Measurements from ENCODE around the gene UNK. TPM values are rescaled to one million over a fixed set of nuclear protein-coding genes. Genes with fewer than 3 reads are reported as not detected.
A peak's percentile ranks its signal among the peaks of the same experiment; 100 is the strongest.

Gene UNK
- total and polyA plus RNA-seq, 2 donors (not counting 1 experiment from before 2014, with no cell fraction given) = 35.5 to 70.3 TPM

DNA sequence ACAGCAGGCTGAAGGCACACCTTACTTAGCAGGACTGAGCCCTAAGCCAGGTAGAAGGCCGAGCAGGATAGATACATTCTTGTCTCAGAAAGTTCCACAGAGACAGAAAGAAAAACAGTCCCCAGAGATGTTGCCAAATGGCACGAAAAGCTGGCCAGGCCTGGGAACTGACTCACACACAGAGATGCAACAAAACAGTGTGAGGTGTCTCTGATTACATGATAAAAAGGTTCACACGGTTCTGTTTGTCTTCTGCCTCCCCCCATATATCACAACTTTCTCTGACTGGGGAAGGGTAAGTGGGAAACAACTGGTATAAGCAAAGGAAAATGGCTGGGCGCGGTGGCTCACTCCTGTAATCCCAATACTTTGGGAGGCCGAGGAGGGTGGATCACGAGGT lies 68.8 kb downstream of the UNK start:
- H3K4me2 ChIP-seq (replicated peaks; ENCODE audit: low read depth, low read length, poor library complexity, severe bottlenecking) = no peak overlapping the region
- POLR2A ChIA-PET = interaction anchor here (3.2 to 3.6 kb wide), 2 partner anchors 8 to 25 kb away, joined by 24 to 82 read pairs; partner anchors contain the start of genes TRIM47 and UNC13D
- intact Hi-C loops (cut with micrococcal nuclease) = loop anchor here (10.0 kb wide), 1 partner anchor 189 kb away; the partner anchor contains the start of genes RECQL5 and SAP30BP
- H4K20me1 ChIP-seq (ENCODE audit: control insufficient read depth, insufficient read depth, low read length, poor library complexity, severe bottlenecking) = peaks cover 10% of the 10 kb centered on the region
- Mint-ChIP-seq H3K27me3 (no peaks in the 10 kb centered on the region), H3K9me3 (ENCODE audit: insufficient read depth) (no peaks in the 10 kb centered on the region), H3K4me1 (peaks cover 34% of the 10 kb centered on the region), H3K4me3 (peak overlapping the region; percentile 44), H3K27ac (peak overlapping the region; percentile 68)
- H3K36me3 ChIP-seq (replicated peaks in 1 of 2; ENCODE audit: control extremely low read depth in 1 of 2, control insufficient read depth in 1 of 2, extremely low read depth in 1 of 2, insufficient read depth in 2 of 2, low read length in 1 of 2) = peaks cover 7 to 34% of the 10 kb centered on the region in 2 experiments
- ATAC-seq (ENCODE audit: low read depth) (no peak), DNase-seq (no peak)
- H3K4me1 ChIP-seq (ENCODE audit: control insufficient read depth in 2 of 2, insufficient read depth in 2 of 2, low read length in 2 of 2) = peaks cover 22 to 46% of the 10 kb centered on the region in 2 donors
- CTCF ChIA-PET = interaction anchor here (0.7 to 4.1 kb wide), 3 partner anchors 9 to 426 kb away, joined by 3 to 53 read pairs (median 3); partner anchors contain the start of gene UNC13D
- no peak overlapping the region for H3K27ac ChIP-seq (ENCODE audit: low read length in 2 of 2)
- no peaks in the 10 kb centered on the region for H3K27me3 ChIP-seq (replicated peaks in 1 of 4; ENCODE audit: control extremely low read depth in 1 of 4, control insufficient read depth in 3 of 4, insufficient read depth in 4 of 4, low read length in 3 of 4)
- H3K79me2 ChIP-seq (ENCODE audit: control insufficient read depth, insufficient read depth, low read length) = peaks cover 58% of the 10 kb centered on the region
- no peak overlapping the region for H3K9ac ChIP-seq (ENCODE audit: low read length)
- no peaks in the 10 kb centered on the region for H3K9me3 ChIP-seq (ENCODE audit: control extremely low read depth in 1 of 3, control insufficient read depth in 2 of 3, insufficient read depth in 1 of 3, low read length in 2 of 3)
- H3K4me3 ChIP-seq (ENCODE audit: control extremely low read depth in 1 of 5, extremely low read depth in 1 of 5, insufficient read depth in 1 of 5, low read depth in 2 of 5, low read length in 4 of 5) = no peak overlapping the region
- no peak overlapping the region for H2AFZ ChIP-seq (ENCODE audit: insufficient read depth, low read depth, low read length, poor library complexity, severe bottlenecking)
- WGBS (ENCODE audit: insufficient coverage) = 93% methylated on average over 3 of the region's 7 CpGs
- TF ChIP-seq EZH2 (IDR thresholded peaks at IDR 0.05; ENCODE audit: borderline replicate concordance, insufficient read depth, low read depth, low read length, poor library complexity, severe bottlenecking) (no peak), CTCF (IDR thresholded peaks at IDR 0.05) (no peak)

DNA sequence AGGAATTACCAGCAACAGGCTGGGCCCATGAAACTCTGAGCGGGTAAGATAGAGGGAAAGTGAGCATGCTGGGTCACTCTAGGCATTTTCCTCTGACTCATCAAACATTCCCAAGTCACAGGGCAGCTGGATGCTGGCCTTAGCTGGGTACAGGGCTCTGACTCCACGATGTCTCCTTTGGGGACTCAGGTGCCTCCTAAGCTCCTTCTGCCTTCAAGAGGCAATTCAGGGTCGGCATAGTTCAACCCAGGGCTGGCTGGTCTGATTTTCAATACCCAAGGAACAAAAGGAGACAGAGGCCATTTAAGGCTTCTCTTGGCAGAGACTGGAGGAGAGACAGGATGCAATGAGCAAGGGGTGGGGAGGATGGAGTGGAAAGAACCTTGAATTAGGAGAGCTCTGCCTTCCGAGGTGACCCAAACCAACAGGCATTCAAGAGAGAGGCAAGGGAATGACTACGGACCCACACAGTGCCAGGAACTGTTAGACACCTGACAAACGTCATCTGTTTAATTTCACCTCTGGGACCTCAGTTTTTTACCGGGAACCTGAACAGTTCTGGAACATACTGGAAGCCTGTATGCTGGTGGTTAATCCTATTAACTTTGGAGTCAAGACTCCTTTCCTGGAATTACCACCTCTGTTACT lies 69.6 kb downstream of the UNK start:
- Mint-ChIP-seq H3K27me3 (no peaks in the 10 kb centered on the region), H3K4me3 (no peak overlapping the region), H3K9me3 (ENCODE audit: insufficient read depth) (no peaks in the 10 kb centered on the region), H3K27ac (no peak overlapping the region), H3K4me1 (peaks cover 38% of the 10 kb centered on the region)
- Histone ChIP-seq H3K9me3 (ENCODE audit: control extremely low read depth in 1 of 3, control insufficient read depth in 2 of 3, insufficient read depth in 1 of 3, low read length in 2 of 3) (no peaks in the 10 kb centered on the region), H3K4me3 (ENCODE audit: control extremely low read depth in 1 of 5, extremely low read depth in 1 of 5, insufficient read depth in 1 of 5, low read depth in 2 of 5, low read length in 4 of 5) (peak overlapping the region; percentile 69 to 95 (median 89)), H2AFZ (ENCODE audit: insufficient read depth, low read depth, low read length, poor library complexity, severe bottlenecking) (peak overlapping the region; percentile 71), H3K4me1 (ENCODE audit: control insufficient read depth in 2 of 2, insufficient read depth in 2 of 2, low read length in 2 of 2) (peaks cover 29 to 47% of the 10 kb centered on the region in 2 donors), H3K36me3 (replicated peaks in 1 of 2; ENCODE audit: control extremely low read depth in 1 of 2, control insufficient read depth in 1 of 2, extremely low read depth in 1 of 2, insufficient read depth in 2 of 2, low read length in 1 of 2) (peaks cover 7 to 26% of the 10 kb centered on the region in 2 experiments), H4K20me1 (ENCODE audit: control insufficient read depth, insufficient read depth, low read length, poor library complexity, severe bottlenecking) (peaks cover 2% of the 10 kb centered on the region), H3K27me3 (replicated peaks in 1 of 4; ENCODE audit: control extremely low read depth in 1 of 4, control insufficient read depth in 3 of 4, insufficient read depth in 4 of 4, low read length in 3 of 4) (no peaks in the 10 kb centered on the region), H3K4me2 (replicated peaks; ENCODE audit: low read depth, low read length, poor library complexity, severe bottlenecking) (peak overlapping the region; percentile 93), H3K9ac (ENCODE audit: low read length) (peak overlapping the region; percentile 95), H3K79me2 (ENCODE audit: control insufficient read depth, insufficient read depth, low read length) (peaks cover 53% of the 10 kb centered on the region), H3K27ac (ENCODE audit: low read length in 2 of 2) (peak overlapping the region; percentile 85 to 92)
- 57% methylated on average over 5 of the region's 7 CpGs for WGBS (ENCODE audit: insufficient coverage)
- DNase-seq = no peak
- intact Hi-C loops (cut with micrococcal nuclease) = loop anchor here (10.0 kb wide), 1 partner anchor 189 kb away; the partner anchor contains the start of genes RECQL5 and SAP30BP
- ChIA-PET POLR2A (interaction anchor here (0.5 to 3.6 kb wide), 13 partner anchors 9 to 213 kb away, joined by 3 to 82 read pairs (median 9); partner anchors contain the start of genes GALK1, TRIM47, TRIM65 and UNC13D), CTCF (interaction anchor here (0.7 to 4.1 kb wide), 8 partner anchors 10 to 425 kb away, joined by 3 to 53 read pairs (median 12); partner anchors contain the start of genes MRPL38 and UNC13D)
- TF ChIP-seq EZH2 (IDR thresholded peaks at IDR 0.05; ENCODE audit: borderline replicate concordance, insufficient read depth, low read depth, low read length, poor library complexity, severe bottlenecking) (no peak), CTCF (IDR thresholded peaks at IDR 0.05) (no peak)
- ATAC-seq (ENCODE audit: low read depth) = no peak

Measured in B cell (primary cell).